HG02571 (cell line): ENCODE measurements around the gene SORCS2.

Experiments
- ATAC-seq: cut with Tn5 transposase; IDR thresholded peaks from one replicate; pipeline ENCODE4 v1.9.1; 2021; ENCODE audit warnings: mild to moderate bottlenecking, moderate library complexity; ENCODE audit not compliant: unreplicated experiment

SORCS2 gene

GRCh38 chr4:7333801-7334421 is 141.6 kb downstream of the SORCS2 start:
- no peak for ATAC-seq

DNA sequence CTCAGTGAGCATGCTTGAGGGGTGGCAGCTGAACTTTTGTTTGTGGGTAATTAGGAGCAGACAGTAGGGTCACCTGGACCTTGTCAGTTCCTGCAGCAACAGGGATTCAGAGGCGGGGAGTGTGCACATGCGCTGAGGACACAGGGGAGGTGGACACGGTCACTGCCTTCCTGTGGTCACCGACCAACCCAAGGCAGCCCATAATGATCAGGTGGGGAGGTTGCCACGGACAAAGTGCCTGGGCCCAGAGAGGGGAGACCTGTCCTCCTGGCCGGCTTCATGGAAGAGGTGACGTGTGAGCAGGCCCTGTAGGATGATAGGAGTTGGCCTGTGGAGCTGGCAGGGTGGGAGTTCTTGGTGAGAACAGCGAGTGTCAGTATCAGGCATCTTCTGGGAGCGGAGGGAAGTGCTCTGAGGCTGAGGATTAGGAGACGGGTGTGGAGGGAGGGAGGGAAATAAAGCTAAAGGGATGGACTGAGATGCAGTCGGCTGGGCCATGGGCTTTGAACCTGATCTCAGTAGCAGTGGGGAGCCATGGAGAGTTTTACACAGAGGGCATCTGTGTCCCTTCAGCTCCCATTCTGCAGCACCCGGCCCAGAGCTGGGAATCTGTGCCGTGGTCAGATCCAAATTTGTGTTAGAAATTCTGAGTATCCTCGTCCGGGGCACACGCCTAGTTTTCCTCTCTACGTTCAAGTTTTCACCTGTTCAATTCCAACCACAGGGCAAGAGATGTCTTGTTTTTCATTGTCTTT is 142.4 kb downstream of the SORCS2 start:
- ATAC-seq, result no peak

- ATAC-seq, result no peak
These were observed 143.2 kb downstream of the SORCS2 start for GRCh38 chr4:7335344-7336066.

GRCh38 chr4:7336067-7336569 is 143.8 kb downstream of the SORCS2 start:
- no peak for ATAC-seq

DNA sequence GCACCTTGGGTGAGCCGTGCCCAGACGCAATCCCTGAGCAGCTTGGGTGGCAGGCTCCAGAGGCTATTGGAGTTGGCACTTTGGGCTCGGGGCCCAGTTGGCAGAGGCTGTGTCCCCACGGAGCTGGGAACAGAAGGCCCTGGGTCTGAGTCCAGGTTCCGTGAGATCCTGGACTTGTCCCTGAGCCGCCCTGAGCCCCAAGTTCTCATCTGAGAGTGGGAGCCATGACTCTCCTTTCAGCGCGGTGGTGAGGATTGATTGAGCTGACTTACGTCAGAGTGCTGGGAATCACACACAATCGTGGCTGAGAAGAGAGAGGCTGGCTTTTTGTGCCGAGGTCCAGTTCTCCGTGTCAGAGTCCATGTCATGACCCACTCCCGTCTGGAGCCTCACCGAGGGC is 144.4 kb downstream of the SORCS2 start:
- ATAC-seq, result no peak

- ATAC-seq, result no peak
These were observed 145.1 kb downstream of the SORCS2 start for GRCh38 chr4:7337196-7338058.

DNA sequence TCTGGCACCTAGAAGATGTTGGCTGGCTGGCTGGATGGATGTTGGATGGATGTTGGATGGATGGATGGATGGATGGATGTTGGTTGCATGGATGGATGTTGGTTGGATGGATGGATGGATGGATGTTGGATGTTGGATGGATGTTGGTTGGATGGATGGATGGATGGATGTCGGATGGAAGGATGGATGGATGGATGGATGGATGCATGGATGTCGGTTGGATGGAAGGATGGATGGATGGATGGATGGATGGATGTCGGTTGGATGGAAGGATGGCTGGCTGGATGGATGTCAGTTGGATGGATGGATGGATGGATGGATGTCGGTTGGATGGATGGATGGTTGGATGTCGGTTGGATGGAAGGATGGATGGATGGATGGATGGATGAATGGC is 145.7 kb downstream of the SORCS2 start:
- ATAC-seq, result no peak

DNA sequence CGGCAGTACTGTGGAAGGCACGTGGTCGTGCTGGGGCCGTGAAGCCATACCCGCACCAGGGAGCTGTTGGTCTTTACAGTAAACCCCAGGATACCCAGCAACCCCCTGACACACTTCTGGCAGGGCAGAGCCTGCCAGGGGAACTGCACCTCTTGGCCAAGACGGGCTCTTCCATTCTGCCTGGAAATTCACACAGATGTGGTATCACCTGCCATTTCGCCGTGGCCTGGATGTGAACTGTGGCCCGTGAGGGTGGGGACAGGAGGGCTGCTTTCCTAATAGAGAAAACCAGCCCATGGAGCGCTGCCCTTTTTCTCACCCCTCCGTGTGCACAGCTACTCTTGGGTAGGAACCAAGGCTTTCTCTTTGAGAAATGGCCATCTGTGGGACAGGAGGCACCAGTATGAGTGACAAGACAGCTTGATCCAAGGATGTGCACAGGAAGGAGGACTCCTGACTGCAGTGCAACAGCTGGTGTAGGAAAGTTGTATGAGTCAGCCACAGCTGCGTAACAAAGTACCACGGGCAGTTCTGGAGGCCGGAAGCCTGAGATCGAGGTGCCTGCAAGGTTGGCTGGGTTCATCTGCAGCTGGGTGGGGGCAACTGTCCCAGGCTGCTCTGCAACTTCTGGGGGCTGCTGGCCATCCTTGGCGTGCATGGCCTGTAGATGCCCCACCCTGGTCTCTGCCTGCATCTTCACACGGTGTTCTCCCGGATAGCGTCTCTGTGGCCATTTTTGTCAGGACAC is 146.7 kb downstream of the SORCS2 start:
- no peak for ATAC-seq

DNA sequence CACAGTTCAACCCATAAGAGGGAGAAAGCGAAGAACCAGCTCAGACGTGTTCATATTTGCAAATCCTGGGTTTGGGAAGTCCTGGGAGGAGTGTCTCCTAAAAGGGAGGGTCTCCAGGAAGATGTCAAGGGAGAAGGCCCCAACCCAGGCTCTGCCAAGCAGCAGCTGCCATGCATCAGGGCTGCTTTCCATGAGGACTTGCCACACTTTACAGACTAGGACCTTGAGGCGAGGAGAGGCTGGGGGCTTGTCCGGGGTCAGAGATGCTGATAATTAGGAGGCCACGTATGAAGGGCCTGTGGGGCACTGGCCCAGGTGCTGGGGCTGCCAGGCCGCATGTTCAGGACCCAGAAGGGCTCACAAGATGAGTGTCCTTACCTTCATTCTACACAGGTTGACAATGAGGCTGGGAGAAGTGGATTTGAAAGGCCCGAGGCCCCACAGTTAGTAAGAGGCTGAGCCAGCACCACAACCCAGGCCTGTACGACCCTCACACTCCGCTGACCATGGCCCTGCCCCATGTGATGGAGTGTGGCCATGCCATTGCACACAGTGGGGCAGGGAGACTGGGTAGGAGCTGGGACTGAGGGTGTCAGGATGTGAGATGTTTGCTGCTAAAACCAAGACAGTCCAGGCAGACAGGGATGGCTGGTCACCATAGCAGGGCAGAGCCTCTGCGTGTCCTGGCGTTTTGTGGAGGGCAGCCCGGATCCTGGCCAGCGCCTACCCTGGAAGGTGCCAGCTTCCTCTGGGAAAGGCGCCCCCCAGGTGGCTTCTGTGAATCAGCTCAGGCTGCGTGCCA is 147.6 kb downstream of the SORCS2 start:
- ATAC-seq, result no peak

GRCh38 chr4:7340553-7341433 is 148.5 kb downstream of the SORCS2 start:
- no peak for ATAC-seq

DNA sequence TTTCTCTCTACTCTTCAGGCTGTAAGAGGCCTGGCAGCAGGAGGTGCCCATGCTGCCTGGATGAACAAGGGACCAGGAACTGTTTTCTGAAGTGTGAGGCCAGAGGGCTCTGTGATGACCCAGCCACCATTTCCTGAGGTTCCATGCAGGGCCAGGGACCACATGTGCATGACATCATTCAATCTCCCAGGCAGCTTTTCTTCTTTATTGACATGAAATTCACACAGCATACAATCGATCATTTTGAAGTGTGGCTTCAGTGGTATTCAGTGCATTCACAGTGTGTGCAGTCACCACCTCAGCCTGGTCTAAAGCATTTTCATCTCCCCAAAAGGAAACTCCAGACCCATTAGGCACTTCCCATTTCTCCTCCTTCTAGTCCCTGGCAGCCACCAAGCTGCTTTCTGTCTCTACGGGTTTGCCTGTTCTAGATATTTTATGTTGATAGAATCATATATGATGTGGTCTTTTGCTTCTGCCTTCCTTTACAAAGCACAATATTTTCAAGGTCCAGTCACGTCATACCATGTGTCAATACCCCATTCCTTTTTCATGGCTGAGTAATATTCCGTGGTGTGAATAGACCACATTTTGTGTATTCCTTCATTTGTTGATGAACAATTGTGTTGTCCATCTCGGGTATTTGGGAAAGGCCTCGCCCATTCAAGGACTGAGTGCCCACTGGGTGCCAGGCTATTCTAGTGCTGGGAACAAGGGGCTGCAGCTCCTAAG is 149.3 kb downstream of the SORCS2 start:
- no peak for ATAC-seq

- ATAC-seq, result no peak
These were observed 150.1 kb downstream of the SORCS2 start for GRCh38 chr4:7342223-7343080.

DNA sequence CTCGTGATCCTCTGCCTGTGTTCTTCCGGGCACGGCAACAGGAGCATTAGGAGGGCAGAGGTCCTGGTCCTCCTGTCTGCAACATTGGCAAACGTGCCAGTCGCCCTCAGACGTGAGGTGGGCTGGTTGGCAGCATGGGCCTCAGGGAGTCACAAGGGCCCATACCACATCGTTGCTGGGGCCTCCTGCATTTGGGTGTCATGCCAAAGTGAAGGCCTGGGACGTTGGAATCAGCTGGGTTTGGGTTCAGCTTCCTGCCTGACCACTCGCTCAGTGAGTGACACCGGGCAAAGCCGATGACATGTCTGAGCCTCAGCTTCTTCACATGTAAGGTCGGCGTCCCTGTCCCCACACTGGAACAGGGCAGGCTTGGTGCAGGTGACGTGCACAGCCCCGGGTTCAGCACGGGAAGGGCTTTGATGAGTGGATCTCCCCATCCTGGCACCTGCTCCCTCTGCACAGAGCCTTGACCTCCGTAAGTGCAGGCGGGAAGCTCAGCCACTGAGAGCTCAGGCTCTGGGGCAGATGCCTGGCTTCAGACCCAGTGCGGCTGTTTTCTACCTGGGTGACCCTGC is 150.8 kb downstream of the SORCS2 start:
- no peak for ATAC-seq

- no peak for ATAC-seq
These were observed 151.6 kb downstream of the SORCS2 start for GRCh38 chr4:7343950-7344349.

DNA sequence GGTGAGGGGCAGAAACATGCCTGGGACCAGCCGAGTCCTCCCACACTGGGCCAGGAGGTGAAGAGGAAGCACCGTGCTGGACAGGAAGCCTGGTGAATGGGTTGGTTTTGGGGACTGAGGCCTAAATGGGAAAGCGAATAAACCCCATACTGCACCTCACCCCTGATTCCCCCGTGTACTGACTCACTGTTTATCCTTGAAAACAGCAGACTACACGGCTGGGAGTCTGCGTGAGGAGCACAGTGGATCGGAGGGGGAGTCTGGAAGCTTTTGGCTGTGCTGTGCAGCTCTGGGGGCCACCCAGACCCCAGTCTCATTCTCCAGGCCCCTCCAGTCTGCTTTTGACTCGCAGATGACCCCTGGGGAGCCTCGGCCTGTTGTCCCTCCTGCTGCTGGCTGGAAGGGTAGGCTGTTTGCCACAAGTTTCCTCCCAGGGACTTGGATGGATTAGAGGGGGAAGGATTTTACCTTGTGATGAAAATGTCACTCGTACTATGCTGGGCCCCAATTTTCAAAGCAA is 152.4 kb downstream of the SORCS2 start:
- ATAC-seq, result no peak

DNA sequence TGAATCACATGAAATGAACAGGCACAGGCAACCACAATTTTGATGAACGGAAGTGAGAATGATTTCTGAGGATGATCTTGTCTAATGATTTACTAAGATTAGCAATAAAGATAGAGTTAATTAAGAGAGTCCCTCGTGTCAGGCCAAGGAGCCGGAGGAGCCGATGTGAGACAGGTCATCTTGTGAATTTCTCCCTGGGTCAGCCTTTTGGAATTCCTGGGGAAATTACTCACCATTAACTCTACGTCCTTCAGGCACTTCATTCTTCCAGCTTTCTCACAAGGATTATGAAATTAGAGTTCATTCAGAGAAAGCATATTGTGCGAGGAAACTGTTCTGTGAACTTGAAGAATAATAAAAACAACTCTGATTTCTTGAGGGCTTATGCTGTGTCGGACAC is 155.6 kb downstream of the SORCS2 start:
- ATAC-seq, result no peak
